BLaER1 (cell line): Measurements from ENCODE around the gene CBLN1.

ENCODE experiments used
- H3K27ac ChIP-seq: shearing (Covaris generic); formaldehyde crosslinking; 2 replicates; pipeline ENCODE4 v1.8.1; 2022
- H3K27me3 ChIP-seq: shearing (Covaris generic); formaldehyde crosslinking; 2 replicates; pipeline ENCODE4 v1.8.1; 2022
- H3K36me3 ChIP-seq: shearing (Covaris generic); formaldehyde crosslinking; 2 replicates; pipeline ENCODE4 v1.8.1; 2022
- H3K4me1 ChIP-seq: shearing (Covaris generic); formaldehyde crosslinking; 2 replicates; pipeline ENCODE4 v1.8.1; 2022
- H3K4me2 ChIP-seq: shearing (Covaris generic); formaldehyde crosslinking; 2 replicates; pipeline ENCODE4 v1.8.1; 2022
- H3K4me3 ChIP-seq: shearing (Covaris generic); formaldehyde crosslinking; 2 replicates; pipeline ENCODE4 v1.8.1; 2022
- H3K9ac ChIP-seq: shearing (Covaris generic); formaldehyde crosslinking; 2 replicates; pipeline ENCODE4 v1.8.1; 2022
- H3K9me3 ChIP-seq: shearing (Covaris generic); formaldehyde crosslinking; 2 replicates; pipeline ENCODE4 v1.8.1; 2022
- H4K20me1 ChIP-seq: shearing (Covaris generic); formaldehyde crosslinking; 2 replicates; pipeline ENCODE4 v1.8.1; 2022
- Cebpa-rat ChIP-seq: shearing (Covaris generic); IDR thresholded peaks from 2 replicates; pipeline ENCODE4 v1.8.1; 2022

The CBLN1 gene

GRCh38 chr16:49281480-49281842 is at the start of gene CBLN1:
CBLN1 (minus strand) TSS chr16:49281838; CDS start chr16:49281465, 373 bp downstream.
- peaks cover 28% of the 10 kb centered on the region; the same call in 1 of the 2 replicates for H3K27me3 ChIP-seq
- no peak within 1 kb of the TSS for H3K27ac ChIP-seq
- H3K4me2 ChIP-seq = no peak within 1 kb of the TSS
- TF ChIP-seq Cebpa-rat = no peak
- no peaks in the 10 kb centered on the region for H4K20me1 ChIP-seq
- H3K9ac ChIP-seq = no peak within 1 kb of the TSS
- no peaks in the 10 kb centered on the region for H3K36me3 ChIP-seq
- no peaks in the 10 kb centered on the region for H3K4me1 ChIP-seq
- H3K4me3 ChIP-seq = no peak within 1 kb of the TSS
- H3K9me3 ChIP-seq = peaks cover 42% of the 10 kb centered on the region

- no peaks in the 10 kb centered on the region for H3K9me3 ChIP-seq
- H3K27me3 ChIP-seq = no peaks in the 10 kb centered on the region
- H3K9ac ChIP-seq = no peak overlapping the region
- no peak overlapping the region for H3K4me3 ChIP-seq
- no peaks in the 10 kb centered on the region for H4K20me1 ChIP-seq
- H3K36me3 ChIP-seq = no peaks in the 10 kb centered on the region
- no peak overlapping the region for H3K27ac ChIP-seq
- no peaks in the 10 kb centered on the region for H3K4me1 ChIP-seq
- peak; percentile 39; the same call in 1 of the 2 replicates for TF ChIP-seq Cebpa-rat
- H3K4me2 ChIP-seq = no peak overlapping the region
These were observed 49.0 kb upstream of the CBLN1 start for GRCh38 chr16:49330562-49331201.

GRCh38 chr16:49328325-49328724 is 46.7 kb upstream of the CBLN1 start:
- H3K36me3 ChIP-seq = no peaks in the 10 kb centered on the region
- TF ChIP-seq Cebpa-rat = no peak
- H3K9me3 ChIP-seq = no peaks in the 10 kb centered on the region
- H4K20me1 ChIP-seq = no peaks in the 10 kb centered on the region
- no peak overlapping the region for H3K4me3 ChIP-seq
- no peak overlapping the region for H3K4me2 ChIP-seq
- no peak overlapping the region for H3K27ac ChIP-seq
- H3K4me1 ChIP-seq = no peaks in the 10 kb centered on the region
- H3K9ac ChIP-seq = no peak overlapping the region
- no peaks in the 10 kb centered on the region for H3K27me3 ChIP-seq

GRCh38 chr16:49327466-49327865 is 45.8 kb upstream of the CBLN1 start:
- no peak overlapping the region for H3K4me3 ChIP-seq
- no peaks in the 10 kb centered on the region for H3K27me3 ChIP-seq
- H3K27ac ChIP-seq = no peak overlapping the region
- TF ChIP-seq Cebpa-rat = no peak
- H3K36me3 ChIP-seq = no peaks in the 10 kb centered on the region
- no peaks in the 10 kb centered on the region for H4K20me1 ChIP-seq
- no peak overlapping the region for H3K4me2 ChIP-seq
- no peaks in the 10 kb centered on the region for H3K4me1 ChIP-seq
- no peaks in the 10 kb centered on the region for H3K9me3 ChIP-seq
- H3K9ac ChIP-seq = no peak overlapping the region

- Histone ChIP-seq H3K27ac (no peak overlapping the region), H3K36me3 (no peaks in the 10 kb centered on the region), H3K4me3 (no peak overlapping the region), H3K4me2 (no peak overlapping the region), H3K27me3 (no peaks in the 10 kb centered on the region), H3K9ac (no peak overlapping the region), H3K9me3 (peaks cover 8% of the 10 kb centered on the region; the same call in 1 of the 2 replicates), H3K4me1 (no peaks in the 10 kb centered on the region), H4K20me1 (no peaks in the 10 kb centered on the region)
- TF ChIP-seq Cebpa-rat = no peak
These were observed 43.1 kb upstream of the CBLN1 start for GRCh38 chr16:49324703-49325102.

- no peaks in the 10 kb centered on the region for H3K36me3 ChIP-seq
- TF ChIP-seq Cebpa-rat = no peak
- H3K4me1 ChIP-seq = peaks cover 5% of the 10 kb centered on the region; the same call in 1 of the 2 replicates
- H4K20me1 ChIP-seq = no peaks in the 10 kb centered on the region
- H3K9ac ChIP-seq = no peak overlapping the region
- no peak overlapping the region for H3K4me2 ChIP-seq
- no peaks in the 10 kb centered on the region for H3K27me3 ChIP-seq
- peaks cover 6% of the 10 kb centered on the region; the same call in 1 of the 2 replicates for H3K9me3 ChIP-seq
- no peak overlapping the region for H3K27ac ChIP-seq
- H3K4me3 ChIP-seq = no peak overlapping the region
These were observed 34.0 kb upstream of the CBLN1 start for GRCh38 chr16:49315602-49316001.

- TF ChIP-seq Cebpa-rat = no peak
- H3K27me3 ChIP-seq = no peaks in the 10 kb centered on the region
- H3K9me3 ChIP-seq = no peaks in the 10 kb centered on the region
- no peaks in the 10 kb centered on the region for H4K20me1 ChIP-seq
- H3K4me3 ChIP-seq = no peak overlapping the region
- H3K36me3 ChIP-seq = no peaks in the 10 kb centered on the region
- H3K4me1 ChIP-seq = peaks cover 5% of the 10 kb centered on the region; the same call in 1 of the 2 replicates
- no peak overlapping the region for H3K9ac ChIP-seq
- H3K4me2 ChIP-seq = no peak overlapping the region
- no peak overlapping the region for H3K27ac ChIP-seq
These were observed 30.8 kb upstream of the CBLN1 start for GRCh38 chr16:49312389-49312985.

- Histone ChIP-seq H3K27me3 (no peaks in the 10 kb centered on the region), H3K27ac (no peak overlapping the region), H3K4me3 (no peak overlapping the region), H4K20me1 (no peaks in the 10 kb centered on the region), H3K9ac (no peak overlapping the region), H3K9me3 (no peaks in the 10 kb centered on the region), H3K36me3 (no peaks in the 10 kb centered on the region), H3K4me2 (no peak overlapping the region), H3K4me1 (peaks cover 5% of the 10 kb centered on the region; the same call in 1 of the 2 replicates)
- no peak for TF ChIP-seq Cebpa-rat
These were observed 30.2 kb upstream of the CBLN1 start for GRCh38 chr16:49311823-49312222.

- Histone ChIP-seq H3K27me3 (no peaks in the 10 kb centered on the region), H3K36me3 (no peaks in the 10 kb centered on the region)
- TF ChIP-seq Cebpa-rat = no peak
These were observed 25.5 kb upstream of the CBLN1 start for GRCh38 chr16:49307176-49307575.

GRCh38 chr16:49305406-49305805 is 23.8 kb upstream of the CBLN1 start:
- Histone ChIP-seq H3K4me1 (peaks cover 18% of the 10 kb centered on the region), H3K9me3 (no peaks in the 10 kb centered on the region), H3K9ac (no peak overlapping the region), H3K27ac (no peak overlapping the region), H3K27me3 (no peaks in the 10 kb centered on the region), H3K36me3 (no peaks in the 10 kb centered on the region), H3K4me2 (no peak overlapping the region), H4K20me1 (no peaks in the 10 kb centered on the region), H3K4me3 (no peak overlapping the region)
- no peak for TF ChIP-seq Cebpa-rat

More at GRCh38 chr16:49307176-49307575, 25.5 kb upstream of the CBLN1 start:
- Histone ChIP-seq H3K4me3 (no peak overlapping the region), H3K27ac (no peak overlapping the region), H3K4me2 (no peak overlapping the region), H3K9ac (no peak overlapping the region), H3K9me3 (no peaks in the 10 kb centered on the region), H4K20me1 (no peaks in the 10 kb centered on the region), H3K4me1 (peaks cover under 1% of the 10 kb centered on the region; the same call in 1 of the 2 replicates)
